Fibroblast of mammary gland (primary cell): ENCODE results near the gene FMN1.

Source experiments
- DNase-seq: peaks from one replicate; pipeline ENCODE4 v3.0.0-alpha.2; 2010; ENCODE audit warnings: low read depth
- H3K4me3 ChIP-seq: 2 replicates; pipeline ENCODE4 v1.5.1; 2011; ENCODE audit warnings: low read depth, mild to moderate bottlenecking, low read length, moderate library complexity; ENCODE audit not compliant: control insufficient read depth
- TF ChIP-seq, protein P1 (sequence below): conservative IDR thresholded peaks from 2 replicates; pipeline ENCODE4 v1.5.1; 2011; ENCODE audit warnings: low read depth, low read length, inconsistent platforms; ENCODE audit not compliant: control insufficient read depth, insufficient read depth

FMN1 gene

DNA sequence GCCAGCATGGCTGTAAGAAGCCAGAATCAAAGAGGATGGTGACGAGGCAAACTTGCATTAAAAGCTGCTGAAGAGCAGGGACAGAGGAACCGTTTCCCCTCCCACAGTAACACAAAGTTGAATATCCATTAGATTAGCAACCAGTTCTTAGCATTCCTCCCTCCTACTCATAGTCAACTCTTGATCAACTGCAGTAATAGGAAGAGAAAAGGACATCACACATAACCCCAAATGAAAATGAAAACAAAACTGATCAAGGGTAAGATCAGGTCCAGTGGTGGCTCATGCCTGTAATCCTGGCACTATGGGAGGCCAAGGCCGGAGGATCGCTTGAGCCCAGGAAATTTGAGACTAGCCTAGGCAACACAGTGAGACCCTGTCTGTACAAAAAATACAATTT, 311.6 kb downstream of the FMN1 start:
- DNase-seq = no peak
- TF ChIP-seq, protein P1, sequence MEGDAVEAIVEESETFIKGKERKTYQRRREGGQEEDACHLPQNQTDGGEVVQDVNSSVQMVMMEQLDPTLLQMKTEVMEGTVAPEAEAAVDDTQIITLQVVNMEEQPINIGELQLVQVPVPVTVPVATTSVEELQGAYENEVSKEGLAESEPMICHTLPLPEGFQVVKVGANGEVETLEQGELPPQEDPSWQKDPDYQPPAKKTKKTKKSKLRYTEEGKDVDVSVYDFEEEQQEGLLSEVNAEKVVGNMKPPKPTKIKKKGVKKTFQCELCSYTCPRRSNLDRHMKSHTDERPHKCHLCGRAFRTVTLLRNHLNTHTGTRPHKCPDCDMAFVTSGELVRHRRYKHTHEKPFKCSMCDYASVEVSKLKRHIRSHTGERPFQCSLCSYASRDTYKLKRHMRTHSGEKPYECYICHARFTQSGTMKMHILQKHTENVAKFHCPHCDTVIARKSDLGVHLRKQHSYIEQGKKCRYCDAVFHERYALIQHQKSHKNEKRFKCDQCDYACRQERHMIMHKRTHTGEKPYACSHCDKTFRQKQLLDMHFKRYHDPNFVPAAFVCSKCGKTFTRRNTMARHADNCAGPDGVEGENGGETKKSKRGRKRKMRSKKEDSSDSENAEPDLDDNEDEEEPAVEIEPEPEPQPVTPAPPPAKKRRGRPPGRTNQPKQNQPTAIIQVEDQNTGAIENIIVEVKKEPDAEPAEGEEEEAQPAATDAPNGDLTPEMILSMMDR = no peak
- H3K4me3 ChIP-seq = no peak overlapping the region

DNA sequence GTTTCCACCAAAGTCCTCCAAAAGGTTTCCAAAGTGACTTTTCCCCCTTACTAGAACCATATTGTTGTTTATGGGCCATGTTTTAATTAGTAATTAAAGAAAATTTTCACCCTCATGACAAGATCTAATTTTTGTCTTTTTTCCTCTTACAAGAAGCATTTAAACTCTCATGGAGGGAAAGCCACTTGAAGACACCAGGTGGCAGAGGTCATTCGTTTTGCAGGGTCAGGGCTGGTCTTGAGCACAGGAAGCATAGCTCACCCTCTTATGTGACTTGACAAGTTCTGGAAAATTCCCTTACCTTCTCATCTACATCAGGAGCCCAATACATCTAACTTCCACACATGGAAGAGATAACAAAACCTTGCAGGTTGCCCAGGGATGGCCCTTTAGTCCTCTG, 313.0 kb downstream of the FMN1 start:
- TF ChIP-seq, protein P1 = no peak
- no peak overlapping the region for H3K4me3 ChIP-seq
- DNase-seq = no peak

DNA sequence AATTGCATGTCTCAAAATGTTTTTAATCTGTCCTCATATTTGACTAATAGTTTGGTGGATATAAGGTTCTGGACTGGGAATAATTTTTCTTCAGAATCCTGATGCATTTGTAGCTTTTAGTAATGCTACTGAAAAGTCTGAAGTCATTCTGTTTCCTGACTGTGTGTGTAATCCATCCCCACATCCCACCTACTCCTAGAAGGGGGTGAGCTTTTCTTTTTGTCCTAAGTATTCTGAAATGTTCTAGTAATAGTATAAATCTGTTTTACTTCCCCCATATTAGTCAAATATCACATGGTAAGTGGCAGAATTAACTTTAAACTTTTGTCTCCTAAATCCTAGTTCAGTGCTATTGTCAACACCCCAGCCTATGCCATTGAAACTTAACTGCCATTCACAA, 313.9 kb downstream of the FMN1 start:
- no peak for DNase-seq
- TF ChIP-seq, protein P1 = no peak
- no peak overlapping the region for H3K4me3 ChIP-seq

DNA sequence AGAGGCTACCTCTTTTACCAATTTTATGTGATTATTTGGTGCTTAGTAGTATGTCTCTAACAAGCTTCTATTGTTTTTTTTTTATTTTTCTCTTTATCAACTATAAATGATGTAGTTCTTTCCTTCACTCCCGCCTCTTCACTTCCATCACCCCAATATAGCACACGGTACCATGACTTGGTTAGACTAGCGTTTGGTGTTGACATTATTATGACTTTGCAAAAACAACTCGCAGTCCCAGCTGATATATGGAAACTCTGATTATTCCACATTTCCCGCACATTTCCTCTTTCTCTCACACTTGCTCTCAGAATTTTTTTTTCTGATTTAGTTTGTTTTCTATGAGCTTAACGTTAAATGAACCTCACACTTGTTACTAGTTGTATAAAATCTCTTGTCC, 314.5 kb downstream of the FMN1 start:
- TF ChIP-seq, protein P1 = no peak
- DNase-seq = no peak
- H3K4me3 ChIP-seq = no peak overlapping the region

DNA sequence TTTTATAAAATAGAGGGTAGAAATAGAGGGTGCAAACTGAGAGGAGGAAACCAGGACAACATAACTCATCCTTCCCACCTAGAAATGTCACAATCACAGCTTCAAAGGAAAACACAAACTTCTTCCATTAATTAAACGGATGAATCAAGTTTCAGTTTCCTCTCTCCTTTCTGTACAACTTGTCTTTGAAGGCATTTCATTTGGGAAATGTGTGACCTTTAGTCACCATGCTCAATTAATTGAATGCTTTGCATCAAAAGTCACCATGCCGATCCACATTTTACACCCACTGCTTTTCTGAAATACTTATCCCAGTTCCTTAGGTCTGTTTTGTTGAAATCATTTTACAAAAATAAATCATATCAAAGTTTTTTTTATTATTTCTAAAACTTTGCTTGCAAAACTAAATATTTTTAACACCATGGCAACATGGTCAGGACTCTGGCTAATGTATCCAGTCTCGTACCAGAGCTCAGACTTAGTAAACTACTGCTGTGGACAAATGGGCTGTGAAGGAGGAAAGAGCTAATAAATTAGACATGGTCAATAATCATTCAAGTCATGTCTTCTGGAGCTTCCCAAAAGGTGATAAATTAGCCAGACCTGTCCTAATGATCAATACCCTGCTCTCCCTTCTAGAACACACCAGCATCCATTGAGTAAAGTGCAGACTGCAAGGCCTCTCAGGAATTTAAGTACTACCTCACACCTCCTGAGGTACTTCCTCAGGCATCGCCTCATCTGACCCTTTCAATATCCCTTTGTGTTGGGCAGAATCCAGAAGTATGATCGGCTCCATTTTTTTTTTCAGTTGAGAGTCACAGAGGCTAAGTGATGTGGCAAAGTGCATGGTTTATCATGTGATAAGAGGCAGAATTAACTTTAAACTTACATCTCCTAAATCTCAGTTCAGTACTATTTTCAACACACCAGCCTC, 315.4 kb downstream of the FMN1 start:
- DNase-seq = no peak
- H3K4me3 ChIP-seq = no peak overlapping the region
- TF ChIP-seq, protein P1 = no peak

DNA sequence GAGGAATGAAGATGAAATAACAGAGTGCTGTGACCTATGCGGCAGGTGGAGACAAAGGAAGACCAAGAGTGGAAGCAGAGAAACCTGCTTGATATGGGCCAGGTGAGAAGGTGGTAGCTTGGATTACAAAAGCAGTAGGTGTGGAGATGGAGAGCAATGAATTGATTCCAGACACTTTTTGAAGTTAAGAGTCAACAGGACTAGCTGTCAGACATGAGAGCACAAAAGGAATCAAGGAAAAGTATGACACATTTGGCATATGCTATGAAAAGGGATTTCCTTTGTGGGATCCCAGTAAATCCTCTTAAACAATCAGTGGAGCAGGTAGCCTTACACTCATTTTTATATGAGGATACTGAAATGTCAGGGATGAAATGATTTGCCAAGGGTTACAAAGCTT, 316.2 kb downstream of the FMN1 start:
- TF ChIP-seq, protein P1 = no peak
- no peak overlapping the region for H3K4me3 ChIP-seq
- DNase-seq = no peak
